GM06990 (cell line): ENCODE data around the gene KRTAP21-2.
"Not testable (repeated sequence)": the region's sequence is repeated elsewhere in the genome, so short reads cannot be mapped to it uniquely, and the experiment has no call there.

Experiments
- DNase-seq: peaks from one replicate; pipeline ENCODE4 v3.0.0-alpha.2; 2011; ENCODE audit not compliant: insufficient read length; ENCODE audit errors: extremely low read depth
- H3K27me3 ChIP-seq: replicated peaks from 2 replicates; pipeline ENCODE4 v1.6.0; 2011; ENCODE audit warnings: low read length; ENCODE audit not compliant: control insufficient read depth, insufficient read depth
- H3K36me3 ChIP-seq: 2 replicates; pipeline ENCODE4 v1.5.1; 2011; ENCODE audit warnings: low read length; ENCODE audit not compliant: control insufficient read depth, insufficient read depth
- H3K4me3 ChIP-seq: replicated peaks from 2 replicates; pipeline ENCODE4 v1.5.1; 2011; ENCODE audit warnings: low read depth, mild to moderate bottlenecking, control low read depth, low read length
- CTCF ChIP-seq: IDR thresholded peaks from 2 replicates; pipeline ENCODE4 v1.5.1; 2011; ENCODE audit warnings: low read length, control low read depth, mild to moderate bottlenecking, inconsistent platforms; ENCODE audit not compliant: insufficient read depth, poor library complexity, severe bottlenecking

KRTAP21-2 gene

GRCh38 chr21:30758306-30758705 is 11.2 kb upstream of the KRTAP21-2 start:
- no peak overlapping the region for H3K4me3 ChIP-seq
- DNase-seq: no peak
- no peaks in the 10 kb centered on the region for H3K36me3 ChIP-seq
- no peaks in the 10 kb centered on the region for H3K27me3 ChIP-seq
- no peak for TF ChIP-seq CTCF

GRCh38 chr21:30755328-30755727 is 8.3 kb upstream of the KRTAP21-2 start, which contains the start of gene KRTAP21-1:
TSS of gene KRTAP21-1 (minus strand) at chr21:30755428. CDS start at chr21:30755378, 50 bp downstream.
- not testable (repeated sequence) for H3K27me3 ChIP-seq, H3K4me3 ChIP-seq, H3K36me3 ChIP-seq, DNase-seq

GRCh38 chr21:30740462-30740861 is 6.6 kb downstream of the KRTAP21-2 start:
- DNase-seq: no peak
- no peak for TF ChIP-seq CTCF
- Histone ChIP-seq H3K27me3 (no peaks in the 10 kb centered on the region), H3K4me3 (no peak overlapping the region), H3K36me3 (no peaks in the 10 kb centered on the region)

- Histone ChIP-seq H3K27me3 (no peaks in the 10 kb centered on the region), H3K4me3 (no peak overlapping the region), H3K36me3 (no peaks in the 10 kb centered on the region)
- no peak for TF ChIP-seq CTCF
- no peak for DNase-seq
Observed at GRCh38 chr21:30733026-30733425, 14.0 kb downstream of the KRTAP21-2 start.

DNA sequence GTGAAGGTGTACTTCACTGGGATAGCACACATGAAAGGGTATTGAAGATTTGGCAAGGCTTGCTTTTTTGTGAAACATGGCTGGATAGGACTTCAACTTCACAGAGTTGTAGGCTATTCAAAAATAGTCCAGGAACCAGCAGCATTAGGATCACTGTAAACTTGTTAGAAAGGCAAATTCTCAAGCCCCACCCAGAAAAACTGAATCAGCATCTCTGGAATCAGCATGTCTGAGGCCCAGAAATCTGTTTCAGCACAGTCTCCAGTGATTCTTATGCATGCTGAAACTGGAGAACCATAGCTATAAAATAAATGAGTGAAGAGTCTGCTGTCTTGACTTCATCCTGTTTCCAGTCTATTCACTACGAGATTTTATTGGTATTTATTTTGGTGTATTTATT is 20.3 kb downstream of the KRTAP21-2 start:
- H3K36me3 ChIP-seq: no peaks in the 10 kb centered on the region
- no peak for DNase-seq
- TF ChIP-seq CTCF: no peak
- no peaks in the 10 kb centered on the region for H3K27me3 ChIP-seq
- no peak overlapping the region for H3K4me3 ChIP-seq

GRCh38 chr21:30719401-30719800 is 27.7 kb downstream of the KRTAP21-2 start:
- TF ChIP-seq CTCF: no peak
- Histone ChIP-seq H3K36me3 (no peaks in the 10 kb centered on the region), H3K4me3 (no peak overlapping the region), H3K27me3 (no peaks in the 10 kb centered on the region)
- no peak for DNase-seq
